ENCODE data around the gene DNM2.

DNA sequence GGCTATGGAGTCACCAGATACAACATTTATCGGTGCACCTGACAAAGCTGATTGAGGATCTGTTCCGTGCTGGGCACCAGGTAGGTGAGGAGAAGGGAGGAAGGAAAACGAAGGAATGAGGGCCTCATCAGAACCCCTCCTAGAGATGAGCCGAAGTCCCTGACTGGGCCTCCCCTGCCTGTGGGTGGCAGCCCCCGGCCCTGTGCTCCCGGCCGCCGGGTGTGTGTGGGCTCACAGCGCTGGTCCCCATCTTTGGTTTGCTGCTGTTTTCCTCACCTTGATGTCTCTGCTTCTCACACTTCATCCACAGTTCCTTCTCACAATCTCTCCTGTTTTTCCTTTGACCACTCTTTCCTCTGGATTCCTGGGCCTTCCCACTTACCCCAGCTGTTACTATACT lies 85.4 kb downstream of the DNM2 start:
- TF ChIP-seq, protein P1, sequence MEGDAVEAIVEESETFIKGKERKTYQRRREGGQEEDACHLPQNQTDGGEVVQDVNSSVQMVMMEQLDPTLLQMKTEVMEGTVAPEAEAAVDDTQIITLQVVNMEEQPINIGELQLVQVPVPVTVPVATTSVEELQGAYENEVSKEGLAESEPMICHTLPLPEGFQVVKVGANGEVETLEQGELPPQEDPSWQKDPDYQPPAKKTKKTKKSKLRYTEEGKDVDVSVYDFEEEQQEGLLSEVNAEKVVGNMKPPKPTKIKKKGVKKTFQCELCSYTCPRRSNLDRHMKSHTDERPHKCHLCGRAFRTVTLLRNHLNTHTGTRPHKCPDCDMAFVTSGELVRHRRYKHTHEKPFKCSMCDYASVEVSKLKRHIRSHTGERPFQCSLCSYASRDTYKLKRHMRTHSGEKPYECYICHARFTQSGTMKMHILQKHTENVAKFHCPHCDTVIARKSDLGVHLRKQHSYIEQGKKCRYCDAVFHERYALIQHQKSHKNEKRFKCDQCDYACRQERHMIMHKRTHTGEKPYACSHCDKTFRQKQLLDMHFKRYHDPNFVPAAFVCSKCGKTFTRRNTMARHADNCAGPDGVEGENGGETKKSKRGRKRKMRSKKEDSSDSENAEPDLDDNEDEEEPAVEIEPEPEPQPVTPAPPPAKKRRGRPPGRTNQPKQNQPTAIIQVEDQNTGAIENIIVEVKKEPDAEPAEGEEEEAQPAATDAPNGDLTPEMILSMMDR (IDR thresholded peaks at IDR 0.05; ENCODE audit: low read depth, low read length) = no peak
- no peak for TF ChIP-seq POLR2A (IDR thresholded peaks at IDR 0.05; ENCODE audit: extremely low read depth, insufficient read length)
